ENCODE results near the gene ZNF234.
A peak's percentile ranks its signal among the peaks of the same experiment; 100 is the strongest.
"Not testable (repeated sequence)": the region's sequence is repeated elsewhere in the genome, so short reads cannot be mapped to it uniquely, and the experiment has no call there.

Gene ZNF234

DNA sequence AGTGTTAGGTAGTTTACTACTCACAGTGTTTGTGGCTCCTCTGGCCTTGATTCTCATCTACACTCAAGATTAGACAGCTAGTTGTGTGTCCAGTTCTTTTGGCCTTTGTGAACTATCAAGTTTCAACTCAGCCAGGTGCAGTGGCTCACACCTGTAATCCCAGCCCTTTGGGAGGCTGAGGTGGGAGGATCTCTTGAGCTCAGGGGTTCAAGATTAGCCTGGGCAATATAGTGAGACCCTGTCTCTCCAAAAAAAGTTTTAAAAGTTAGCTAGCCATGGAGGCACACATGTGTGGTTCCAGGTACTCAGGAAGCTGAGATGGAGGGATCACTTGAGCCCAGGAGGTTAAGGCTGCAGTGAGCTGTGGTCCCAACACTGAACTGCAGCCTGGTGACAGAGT is 39.6 kb downstream of the ZNF234 start:
- DNase-seq (ENCODE audit: low spot score): no peak

DNA sequence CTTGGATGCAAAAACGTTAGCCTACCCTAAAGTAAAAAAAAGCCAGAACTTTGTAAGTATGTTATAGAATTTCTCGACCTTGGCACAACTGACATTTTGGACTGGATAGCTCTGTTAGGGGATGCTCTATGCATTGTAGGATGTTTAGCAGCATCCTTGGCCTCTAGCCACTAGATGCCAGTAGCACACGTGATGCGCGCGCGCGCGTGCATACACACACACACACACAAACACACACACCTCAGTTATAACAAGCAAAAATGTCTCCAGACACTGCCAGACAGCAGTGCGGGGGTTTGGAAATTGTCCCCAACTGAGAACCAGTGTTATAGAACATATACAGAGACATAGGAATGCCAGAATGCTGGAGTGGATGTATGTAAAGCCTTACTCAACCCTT is 40.8 kb downstream of the ZNF234 start:
- DNase-seq (ENCODE audit: low spot score): no peak

DNA sequence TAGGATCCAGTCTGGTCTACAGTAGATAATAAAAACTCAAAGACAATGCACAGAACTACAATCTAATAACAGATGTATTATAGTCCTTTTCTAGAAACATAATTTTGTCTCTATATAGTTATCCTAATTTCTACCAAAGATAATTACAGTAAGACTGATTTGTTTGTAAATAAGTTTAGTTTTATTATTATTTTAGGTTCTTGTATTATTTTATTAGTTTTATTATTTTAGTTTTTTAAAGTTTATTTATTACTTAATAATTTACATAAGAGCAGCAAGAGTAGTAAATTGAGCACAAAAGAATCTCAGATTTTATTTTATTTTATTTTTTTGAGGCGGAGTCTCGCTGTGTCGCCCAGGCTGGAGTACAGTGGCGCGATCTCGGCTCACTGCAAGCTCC is 48.7 kb downstream of the ZNF234 start:
- DNase-seq (ENCODE audit: low spot score): no peak

DNA sequence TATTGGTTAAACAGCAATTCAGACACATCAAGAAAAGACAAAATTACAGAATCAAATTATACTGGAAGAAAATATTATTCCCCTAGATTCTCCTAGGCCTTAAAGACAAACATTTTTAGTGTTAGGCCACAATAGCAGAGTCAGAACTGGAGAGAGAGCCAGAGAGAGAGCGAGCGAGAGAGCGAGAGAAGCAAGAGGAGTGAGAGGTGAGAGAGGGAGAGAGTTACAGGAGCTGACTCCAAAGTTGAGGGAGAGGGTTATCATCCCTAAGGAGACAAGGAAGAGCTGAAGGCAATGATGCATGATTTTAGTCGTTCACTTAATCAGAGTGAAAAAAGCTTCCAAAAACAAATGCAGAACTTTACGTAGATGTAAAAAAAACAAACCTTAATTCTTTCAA is 50.8 kb downstream of the ZNF234 start:
- no peak for DNase-seq (ENCODE audit: low spot score)

DNA sequence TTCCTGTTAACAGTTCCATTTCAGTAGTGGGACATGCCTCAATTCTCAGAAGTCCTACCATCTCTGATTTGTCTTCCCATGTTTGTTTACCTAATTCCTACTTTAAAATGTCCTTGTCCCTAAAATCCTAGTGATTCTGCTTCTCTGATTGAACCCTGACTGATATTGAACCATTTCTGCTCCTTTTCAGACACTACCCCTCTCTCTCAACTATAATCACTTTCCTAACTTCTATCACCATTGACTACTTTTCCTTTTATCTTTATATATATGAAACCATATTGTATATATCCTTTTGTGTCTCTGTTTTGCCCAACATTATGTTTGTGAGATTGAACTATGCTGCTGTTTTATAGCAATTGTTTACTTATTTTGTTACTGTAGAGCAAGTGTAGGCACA is 55.4 kb downstream of the ZNF234 start:
- no peak for DNase-seq (ENCODE audit: low spot score)

DNA sequence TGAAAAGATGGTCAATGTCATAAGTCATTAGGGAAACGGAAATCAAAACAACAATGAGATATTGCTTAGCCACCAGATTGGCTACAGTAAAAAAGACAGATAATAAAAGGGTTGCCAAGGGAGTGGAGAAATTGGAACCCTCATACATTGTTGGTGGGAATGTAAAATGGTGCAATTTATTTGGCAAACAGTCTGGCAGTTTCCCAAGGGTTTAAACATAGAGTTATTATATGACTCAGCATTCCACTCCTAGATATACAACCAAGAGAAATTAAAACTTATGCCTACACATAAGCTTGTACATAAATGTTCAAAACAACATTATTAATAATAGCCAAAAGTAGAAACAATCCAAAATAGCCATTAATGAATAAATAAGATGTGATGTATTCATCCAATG is 61.1 kb downstream of the ZNF234 start:
- no peak for DNase-seq (ENCODE audit: low spot score)

DNA sequence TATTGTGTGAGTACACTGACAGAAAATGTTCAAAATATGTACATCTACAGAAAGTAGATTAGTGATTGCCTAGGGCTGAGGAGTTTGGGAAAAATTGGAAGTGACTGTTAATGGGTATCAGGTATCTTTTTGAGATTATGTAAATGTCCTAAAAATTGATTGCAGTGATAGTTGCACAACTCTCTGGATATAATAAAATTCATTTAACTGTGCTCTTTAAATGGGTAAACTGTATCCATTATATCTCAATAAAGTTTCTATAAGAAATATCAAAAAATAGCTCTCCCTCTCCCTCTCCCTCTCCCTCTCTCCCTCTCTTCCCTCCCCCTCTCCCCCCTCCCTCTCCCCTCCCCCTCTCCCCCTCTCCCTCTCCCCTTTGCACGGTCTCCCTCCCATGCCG is 61.6 kb downstream of the ZNF234 start:
- DNase-seq (ENCODE audit: low spot score): no peak

DNA sequence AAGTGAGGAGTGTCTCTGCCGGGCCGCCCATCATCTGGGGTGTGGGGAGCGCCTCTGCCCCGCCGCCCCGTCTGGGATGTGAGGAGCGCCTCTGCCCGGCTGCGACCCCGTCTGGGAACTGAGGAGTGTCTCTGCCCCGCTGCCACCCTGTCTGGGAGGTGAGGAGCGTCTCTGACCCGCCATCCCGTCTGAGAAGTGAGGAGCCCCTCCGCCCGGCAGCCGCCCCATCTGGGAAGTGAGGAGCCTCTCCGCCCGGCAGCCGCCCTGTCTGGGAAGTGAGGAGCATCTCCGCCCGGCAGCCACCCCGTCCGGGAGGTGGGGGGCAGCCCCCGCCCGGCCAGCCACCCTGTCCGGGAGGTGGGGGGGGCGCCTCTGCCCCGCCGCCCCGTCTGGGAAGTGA is 62.5 kb downstream of the ZNF234 start:
- DNase-seq (ENCODE audit: low spot score): not testable (repeated sequence)

DNA sequence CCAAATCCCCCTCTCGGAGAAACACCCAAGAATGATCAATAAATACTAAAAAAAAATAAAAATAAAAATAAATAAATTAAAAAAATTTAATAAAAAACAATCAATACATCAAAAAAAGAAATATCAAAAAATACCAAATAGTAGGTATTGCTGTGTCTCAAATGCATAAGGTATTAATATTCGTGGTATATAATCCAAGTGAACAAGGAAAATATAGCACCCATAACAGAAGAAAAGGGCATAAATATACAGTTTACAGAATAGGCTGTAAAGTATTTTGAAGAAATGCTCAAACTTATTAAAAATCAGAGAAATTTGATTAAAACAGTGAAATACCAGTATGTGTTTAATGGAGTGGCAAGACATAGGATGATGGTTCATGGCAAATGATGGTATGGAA is 63.4 kb downstream of the ZNF234 start:
- DNase-seq (ENCODE audit: low spot score): no peak

DNA sequence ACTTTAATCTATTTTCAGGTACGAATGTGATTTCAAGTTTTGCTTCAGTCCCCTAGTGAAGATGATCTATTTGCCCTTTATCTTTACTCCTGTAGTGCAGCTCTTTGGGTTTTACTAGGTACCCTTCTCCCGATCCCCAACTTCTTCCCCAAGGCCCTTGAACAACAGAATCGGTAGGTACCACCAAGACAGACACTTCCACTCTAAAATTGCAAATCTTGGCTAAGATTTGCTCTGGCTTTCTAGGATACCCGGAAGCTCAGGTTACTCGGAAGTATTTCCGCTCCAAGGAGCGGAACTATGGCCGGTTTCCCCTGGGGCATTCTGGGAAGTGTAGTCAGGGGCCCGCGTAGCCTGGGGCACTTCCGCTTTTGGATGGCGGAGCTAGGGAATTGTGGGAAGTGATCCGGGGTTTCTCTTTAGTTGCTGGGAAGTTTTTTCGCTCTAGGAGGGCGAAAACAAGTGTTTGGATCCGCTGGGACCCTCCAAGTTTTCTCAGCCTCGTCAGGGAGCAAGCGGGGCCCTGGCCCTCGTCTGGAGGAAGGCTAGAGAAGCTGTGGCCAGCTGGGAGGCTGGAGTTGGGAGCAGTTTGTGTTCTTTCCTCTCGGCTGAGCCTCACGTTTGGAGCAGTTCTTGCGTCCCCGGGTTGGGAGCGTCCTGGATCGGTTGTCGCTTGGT is 65.9 kb downstream of the ZNF234 start:
- peak; percentile 91 for DNase-seq (ENCODE audit: low spot score)

All from SK-N-DZ (cell line).